Transverse colon (tissue), 4 donors: ENCODE measurements around the gene GHRH. TPM values are rescaled to one million over a fixed set of nuclear protein-coding genes. Genes with fewer than 3 reads are reported as not detected.

Source experiments
- DNase-seq: peaks from one replicate; pipeline ENCODE4 v3.0.0-alpha.2; 2019
- H3K27ac ChIP-seq, 4 donors: fragments of 200-600 bp; sonication (generic); 2 replicates each; pipeline ENCODE4 v1.5.1; 2016 to 2018; ENCODE audit warnings: inconsistent platforms in 4 of 4
- H3K27me3 ChIP-seq: fragments of 200-600 bp; sonication (generic); 2 replicates; pipeline ENCODE4 v1.5.1; 2017; ENCODE audit warnings: inconsistent platforms
- H3K36me3 ChIP-seq, 4 donors: fragments of 200-600 bp; sonication (generic); 2 replicates each; pipeline ENCODE4 v1.5.1; 2017 to 2019; ENCODE audit warnings: inconsistent platforms in 4 of 4
- H3K4me1 ChIP-seq, 4 donors: fragments of 200-600 bp; sonication (generic); 2 replicates each; pipeline ENCODE4 v1.5.1; 2017 to 2020; ENCODE audit warnings: inconsistent platforms in 4 of 4
- H3K4me3 ChIP-seq, 4 donors: fragments of 200-600 bp; sonication (generic); 1 replicate in 1 of 4; 2 replicates in 3 of 4; pipeline versions ENCODE4 v1.5.1 to v1.6.1; 2017 to 2019; ENCODE audit warnings: inconsistent platforms in 4 of 4
- H3K9me3 ChIP-seq, 2 donors: fragments of 200-600 bp; sonication (generic); 2 replicates each; pipeline ENCODE4 v1.5.1; 2017 to 2019; ENCODE audit warnings: inconsistent platforms in 2 of 2
- CTCF ChIP-seq, 5 experiments: fragments of 200-600 bp in 3 of 5; fragments of 450-650 bp in 2 of 5; sonication (generic) in 3 of 5; IDR thresholded peaks; 1 replicate in 2 of 5; 2 replicates in 3 of 5; pipeline ENCODE4 v1.5.1; 2016 to 2017; ENCODE audit warnings: antibody characterized with exemption in 5 of 5, inconsistent platforms in 3 of 5, mild to moderate bottlenecking in 2 of 5, moderate library complexity in 1 of 5
- EP300 ChIP-seq: sonication (generic); formaldehyde crosslinking; IDR thresholded peaks from one replicate; pipeline ENCODE4 v1.6.1; 2017; ENCODE audit warnings: antibody characterized with exemption, low read depth
- POLR2A ChIP-seq: fragments of 450-650 bp; IDR thresholded peaks from one replicate; pipeline ENCODE4 v1.6.1; 2016; ENCODE audit warnings: antibody characterized with exemption, mild to moderate bottlenecking, moderate library complexity
- POLR2AphosphoS5 ChIP-seq, 3 donors: sonication (generic); formaldehyde crosslinking; IDR thresholded peaks; one replicate each; pipeline ENCODE4 v1.6.1; 2016; ENCODE audit warnings: antibody characterized with exemption in 3 of 3
- whole genome bisulfite sequencing, 2 donors: methylation state at CpG; one replicate each; pipeline ENCODE4 v1.1.5; 2018; ENCODE audit warnings: low coverage in 1 of 2; 5-methylcytosine and 5-hydroxymethylcytosine counted together
- in situ Hi-C, 4 donors: fragments of 200-750 bp; cut with MboI; loops; one replicate each; pipeline versions ENCODE4 v1.15.0 to v1.15.1; 2017; ENCODE audit warnings: low sequenced_read_pairs in 3 of 4, low pct_ligation_motif_present in 1 of 4, low pct_unique_long_range_greater_than_20kb in 1 of 4
- intact Hi-C: fragments of 100-400 bp; cut with DNase I; formaldehyde crosslinking; loops from one replicate; pipeline ENCODE4 v1.15.1; 2023; ENCODE audit warnings: low total_unique reads
- total RNA-seq, 4 donors: library from RNA; depleted of rRNA; stranded (reverse); fragments of >200 nt; gene quantifications; one replicate each; pipeline ENCODE4 v1.1.0, GENCODE V29; 2016

The GHRH gene
- total RNA-seq, 4 donors from 2014 or later: not detected

GRCh38 chr20:37253087-37253486 is 8.5 kb downstream of the GHRH start:
- Histone ChIP-seq H3K27ac (no peak overlapping the region), H3K4me1 (no peaks in the 10 kb centered on the region), H3K27me3 (no peaks in the 10 kb centered on the region), H3K4me3 (no peak overlapping the region), H3K36me3 (no peaks in the 10 kb centered on the region), H3K9me3 (no peaks in the 10 kb centered on the region)
- intact Hi-C loops (no loop called here), in situ Hi-C loops (no loop called here)
- WGBS, 2 donors: 93% methylated on average over 12 of the region's 12 CpGs; no CpG with 5 or more reads in 1 of the 2 donors
- no peak for TF ChIP-seq POLR2AphosphoS5 (IDR thresholded peaks at IDR 0.05)
- no peak for TF ChIP-seq EP300
- no peak for TF ChIP-seq POLR2A
- no peak for TF ChIP-seq CTCF (IDR thresholded peaks at IDR 0.05)
- DNase-seq: no peak

GRCh38 chr20:37251825-37252477 is 9.7 kb downstream of the GHRH start:
- WGBS, 2 donors: 77 to 80% methylated on average over 1 to 14 of the region's 15 CpGs
- no peak overlapping the region for H3K4me3 ChIP-seq
- in situ Hi-C loops: no loop called here
- no peaks in the 10 kb centered on the region for H3K27me3 ChIP-seq
- H3K4me1 ChIP-seq: no peaks in the 10 kb centered on the region
- H3K9me3 ChIP-seq: no peaks in the 10 kb centered on the region
- DNase-seq: no peak
- H3K27ac ChIP-seq: no peak overlapping the region
- TF ChIP-seq EP300 (no peak), CTCF (IDR thresholded peaks at IDR 0.05) (no peak), POLR2A (no peak), POLR2AphosphoS5 (IDR thresholded peaks at IDR 0.05) (no peak)
- no peaks in the 10 kb centered on the region for H3K36me3 ChIP-seq
- intact Hi-C loops: no loop called here

DNA sequence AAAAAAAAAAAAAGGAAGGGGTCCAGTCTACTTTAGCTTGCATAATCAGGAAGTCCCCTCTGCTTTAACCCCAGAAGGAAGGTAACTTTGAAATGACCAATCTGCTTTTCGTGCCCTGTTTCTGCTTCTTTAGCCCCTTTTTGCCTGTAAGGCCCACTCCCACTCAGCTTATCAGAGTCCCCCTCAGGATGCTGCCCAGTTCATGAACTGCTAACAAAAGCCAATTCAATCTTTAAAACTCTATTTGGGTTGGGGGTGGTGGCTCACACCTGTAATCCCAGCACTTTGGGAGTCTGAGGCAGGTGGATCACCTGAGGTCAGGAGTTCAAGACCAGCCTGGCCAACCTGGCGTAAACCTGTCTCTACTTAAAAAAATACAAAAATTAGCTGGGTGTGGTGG is 12.3 kb downstream of the GHRH start:
- no peak for TF ChIP-seq POLR2A
- TF ChIP-seq POLR2AphosphoS5 (IDR thresholded peaks at IDR 0.05): no peak
- TF ChIP-seq CTCF (IDR thresholded peaks at IDR 0.05): no peak
- TF ChIP-seq EP300: no peak
- intact Hi-C loops: no loop called here
- H3K4me1 ChIP-seq: no peaks in the 10 kb centered on the region
- no peak overlapping the region for H3K27ac ChIP-seq
- no peaks in the 10 kb centered on the region for H3K36me3 ChIP-seq
- no peaks in the 10 kb centered on the region for H3K27me3 ChIP-seq
- no peaks in the 10 kb centered on the region for H3K9me3 ChIP-seq
- in situ Hi-C loops: no loop called here
- no peak for DNase-seq
- no peak overlapping the region for H3K4me3 ChIP-seq
- 100% methylated on average over 1 to 2 of the region's 2 CpGs for WGBS, 2 donors

DNA sequence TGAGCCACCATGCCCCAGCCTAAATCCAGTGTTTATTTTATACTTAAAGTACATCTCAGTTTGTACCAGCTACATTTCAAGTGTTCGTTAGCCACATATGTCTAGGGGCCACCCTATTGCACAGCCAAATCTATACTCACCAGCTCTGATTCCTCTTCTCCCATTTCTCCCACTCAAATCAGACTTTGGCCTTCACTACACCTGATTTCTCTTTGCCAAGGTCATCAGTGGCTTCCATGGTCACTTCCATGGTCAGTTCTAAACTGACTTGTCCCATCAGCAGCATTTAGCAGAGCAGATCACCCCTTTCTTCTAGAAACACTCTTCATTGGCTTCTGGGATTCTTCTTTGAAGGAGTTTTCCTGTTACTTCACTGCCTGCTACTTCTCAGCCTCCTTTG is 14.1 kb downstream of the GHRH start:
- intact Hi-C loops: no loop called here
- H3K36me3 ChIP-seq: peaks cover 0 to 6% (median 2%) of the 10 kb centered on the region in 4 donors
- in situ Hi-C loops: no loop called here
- H3K4me3 ChIP-seq: no peak overlapping the region
- H3K27ac ChIP-seq: no peak overlapping the region
- no peak for DNase-seq
- WGBS, 2 donors: 88 to 89% methylated on average over 1 of the region's 1 CpG
- no peaks in the 10 kb centered on the region for H3K9me3 ChIP-seq
- TF ChIP-seq EP300 (no peak), POLR2A (no peak), CTCF (IDR thresholded peaks at IDR 0.05) (no peak), POLR2AphosphoS5 (IDR thresholded peaks at IDR 0.05) (no peak)
- no peaks in the 10 kb centered on the region for H3K27me3 ChIP-seq
- H3K4me1 ChIP-seq: peaks cover 0 to 3% (median 0%) of the 10 kb centered on the region in 4 donors
